ENCODE results near the gene TNP1.

DNA sequence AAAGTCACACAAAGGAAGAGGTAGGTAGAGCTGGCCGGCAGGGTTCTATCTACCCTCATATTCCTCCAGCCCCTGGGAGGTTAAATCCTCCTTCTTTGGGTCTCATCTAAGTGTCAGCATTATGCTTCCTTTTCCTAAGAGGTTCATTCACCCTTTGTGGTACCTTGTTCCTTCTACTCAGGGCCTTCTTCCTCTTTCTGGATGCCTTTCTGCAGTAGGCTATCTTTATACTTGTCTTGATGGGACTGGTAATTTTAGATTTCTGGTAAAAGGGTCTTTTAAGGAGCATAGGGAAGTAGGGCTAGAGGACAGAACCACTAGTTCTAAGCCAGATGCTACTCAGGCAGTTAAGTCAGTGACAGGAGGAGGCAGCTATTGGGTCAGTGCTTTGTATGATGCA lies 13.7 kb upstream of the TNP1 start:
- TF ChIP-seq, protein P1, sequence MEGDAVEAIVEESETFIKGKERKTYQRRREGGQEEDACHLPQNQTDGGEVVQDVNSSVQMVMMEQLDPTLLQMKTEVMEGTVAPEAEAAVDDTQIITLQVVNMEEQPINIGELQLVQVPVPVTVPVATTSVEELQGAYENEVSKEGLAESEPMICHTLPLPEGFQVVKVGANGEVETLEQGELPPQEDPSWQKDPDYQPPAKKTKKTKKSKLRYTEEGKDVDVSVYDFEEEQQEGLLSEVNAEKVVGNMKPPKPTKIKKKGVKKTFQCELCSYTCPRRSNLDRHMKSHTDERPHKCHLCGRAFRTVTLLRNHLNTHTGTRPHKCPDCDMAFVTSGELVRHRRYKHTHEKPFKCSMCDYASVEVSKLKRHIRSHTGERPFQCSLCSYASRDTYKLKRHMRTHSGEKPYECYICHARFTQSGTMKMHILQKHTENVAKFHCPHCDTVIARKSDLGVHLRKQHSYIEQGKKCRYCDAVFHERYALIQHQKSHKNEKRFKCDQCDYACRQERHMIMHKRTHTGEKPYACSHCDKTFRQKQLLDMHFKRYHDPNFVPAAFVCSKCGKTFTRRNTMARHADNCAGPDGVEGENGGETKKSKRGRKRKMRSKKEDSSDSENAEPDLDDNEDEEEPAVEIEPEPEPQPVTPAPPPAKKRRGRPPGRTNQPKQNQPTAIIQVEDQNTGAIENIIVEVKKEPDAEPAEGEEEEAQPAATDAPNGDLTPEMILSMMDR (IDR thresholded peaks at IDR 0.05): no peak
- TF ChIP-seq POLR2AphosphoS5 (IDR thresholded peaks at IDR 0.05; ENCODE audit: insufficient read depth in 1 of 2, low read depth in 1 of 2): no peak
- TF ChIP-seq POLR2A (IDR thresholded peaks at IDR 0.05): no peak
